Effector CD4-positive, alpha-beta T cell (primary cell): Measurements from ENCODE around the gene APLP2.
A peak's percentile ranks its signal among the peaks of the same experiment; 100 is the strongest.

ENCODE experiments used
- DNase-seq: peaks from one replicate; pipeline ENCODE4 v3.0.0-alpha.2; 2020

Gene APLP2

GRCh38 chr11:130120045-130120444 lies 50.4 kb downstream of the APLP2 start:
- no peak for DNase-seq

GRCh38 chr11:130121445-130121978 lies 51.8 kb downstream of the APLP2 start:
- no peak for DNase-seq

- DNase-seq: no peak
Measured at GRCh38 chr11:130122141-130122575, 52.5 kb downstream of the APLP2 start.

GRCh38 chr11:130123414-130124040 lies 53.8 kb downstream of the APLP2 start:
- DNase-seq: no peak

- no peak for DNase-seq
Measured at GRCh38 chr11:130124096-130124495, 54.4 kb downstream of the APLP2 start.

- no peak for DNase-seq
Measured at GRCh38 chr11:130125638-130126037, 55.9 kb downstream of the APLP2 start.

GRCh38 chr11:130126516-130126915 lies 56.8 kb downstream of the APLP2 start:
- DNase-seq: no peak

GRCh38 chr11:130127509-130127908 lies 57.8 kb downstream of the APLP2 start:
- no peak for DNase-seq

GRCh38 chr11:130128626-130129025 lies 58.9 kb downstream of the APLP2 start:
- no peak for DNase-seq

GRCh38 chr11:130129922-130130321 lies 60.2 kb downstream of the APLP2 start:
- DNase-seq: no peak

- peak; percentile 33 for DNase-seq
Measured at GRCh38 chr11:130131961-130132850, 62.5 kb downstream of the APLP2 start.

- DNase-seq: no peak
Measured at GRCh38 chr11:130133716-130134115, 64.0 kb downstream of the APLP2 start.

GRCh38 chr11:130136107-130136506 lies 66.4 kb downstream of the APLP2 start:
- DNase-seq: no peak

- no peak for DNase-seq
Measured at GRCh38 chr11:130137999-130138398, 68.3 kb downstream of the APLP2 start.

- no peak for DNase-seq
Measured at GRCh38 chr11:130139401-130139800, 69.7 kb downstream of the APLP2 start.

GRCh38 chr11:130141561-130142341 lies 72.1 kb downstream of the APLP2 start:
- no peak for DNase-seq

- DNase-seq: no peak
Measured at GRCh38 chr11:130144141-130144540, 74.4 kb downstream of the APLP2 start.

- no peak for DNase-seq
Measured at GRCh38 chr11:130144861-130145281, 75.2 kb downstream of the APLP2 start.

- no peak for DNase-seq
Measured at GRCh38 chr11:130145311-130145812, 75.7 kb downstream of the APLP2 start.

GRCh38 chr11:130145975-130146776 lies 76.5 kb downstream of the APLP2 start:
- DNase-seq: no peak

GRCh38 chr11:130146796-130147195 lies 77.1 kb downstream of the APLP2 start:
- DNase-seq: no peak

GRCh38 chr11:130148796-130149326 lies 79.2 kb downstream of the APLP2 start:
- no peak for DNase-seq
